SK-N-SH (cell line): ENCODE results near the gene SMIM12. TPM values are rescaled to one million over a fixed set of nuclear protein-coding genes. Genes with fewer than 3 reads are reported as not detected.

ENCODE experiments used
- CTCF ChIA-PET: fragments of 300-600, 350-600 bp; formaldehyde crosslinking; extraction: SDS; loops from one replicate; lab custom pipeline; 2021; lab: Yijun Ruan, JAX
- POLR2A ChIA-PET: fragments of 350-600 bp; sonication (Branson Sonifier 250); formaldehyde crosslinking; extraction: SDS; loops from one replicate; lab custom pipeline; 2020; ENCODE audit warnings: antibody characterized with exemption, inconsistent platforms; lab: Yijun Ruan, JAX
- DNase-seq: peaks from one replicate; pipeline ENCODE4 v3.0.0; 2012
- H2AFZ ChIP-seq: fragments of 200-600 bp; sonication (generic); 2 replicates; pipeline ENCODE4 v1.8.1; 2016; ENCODE audit warnings: antibody characterized with exemption, mild to moderate bottlenecking, low read depth
- H3F3A ChIP-seq: fragments of 200-600 bp; sonication (generic); replicated peaks from 2 replicates; pipeline ENCODE3; 2016; ENCODE audit warnings: antibody characterized with exemption, mild to moderate bottlenecking; ENCODE audit not compliant: insufficient read depth
- H3K27ac ChIP-seq, 2 experiments: fragments of 200-500 bp in 1 of 2; fragments of 200-600 bp in 1 of 2; sonication (Bioruptor generic) in 1 of 2; sonication (generic), shearing (Covaris generic) in 1 of 2; 2 replicates each; pipeline versions ENCODE4 v1.5.1 to v1.6.1; 2014 to 2016; ENCODE audit warnings: low read depth in 2 of 2, inconsistent platforms in 1 of 2, low read length in 1 of 2, mild to moderate bottlenecking in 1 of 2, mixed read lengths in 1 of 2
- H3K27me3 ChIP-seq: fragments of 200-600 bp; sonication (generic), shearing (Covaris generic); 2 replicates; pipeline ENCODE4 v1.6.1; 2016; ENCODE audit warnings: mixed run types; ENCODE audit not compliant: insufficient read depth
- H3K36me3 ChIP-seq, 2 experiments: fragments of 200-500 bp in 1 of 2; fragments of 200-600 bp in 1 of 2; sonication (Bioruptor generic) in 1 of 2; sonication (generic) in 1 of 2; replicated peaks in 1 of 2; 2 replicates each; pipeline versions ENCODE3 to v1.5.1; 2014 to 2016; ENCODE audit warnings: low read length in 1 of 2, mild to moderate bottlenecking in 1 of 2; ENCODE audit not compliant: insufficient read depth in 2 of 2, control insufficient read depth in 1 of 2
- H3K4me1 ChIP-seq, 2 experiments: fragments of 200-500 bp in 1 of 2; fragments of 200-600 bp in 1 of 2; sonication (Bioruptor generic) in 1 of 2; sonication (generic), shearing (Covaris generic) in 1 of 2; 2 replicates each; pipeline versions ENCODE4 v1.5.1 to v1.6.1; 2014 to 2016; ENCODE audit warnings: low read depth in 1 of 2, low read length in 1 of 2, mixed run types in 1 of 2; ENCODE audit not compliant: insufficient read depth in 2 of 2, control insufficient read depth in 1 of 2
- H3K4me2 ChIP-seq: fragments of 200-600 bp; sonication (generic), shearing (Covaris generic); 2 replicates; pipeline ENCODE4 v1.6.1; 2017; ENCODE audit warnings: mixed run types
- H3K4me3 ChIP-seq, 2 experiments: fragments of 200-500 bp in 1 of 2; fragments of 200-600 bp in 1 of 2; sonication (Bioruptor generic) in 1 of 2; sonication (generic), shearing (Covaris generic) in 1 of 2; 2 replicates each; pipeline versions ENCODE4 v1.5.1 to v1.8.1; 2014 to 2016; ENCODE audit warnings: low read depth in 2 of 2, inconsistent platforms in 1 of 2, low read length in 1 of 2, mild to moderate bottlenecking in 1 of 2, mixed read lengths in 1 of 2, moderate library complexity in 1 of 2
- H3K79me2 ChIP-seq: fragments of 200-600 bp; sonication (generic); 2 replicates; pipeline ENCODE4 v1.8.1; 2017; ENCODE audit warnings: mild to moderate bottlenecking; ENCODE audit not compliant: insufficient read depth
- H3K9ac ChIP-seq: fragments of 200-600 bp; sonication (generic); 2 replicates; pipeline ENCODE4 v1.6.1; 2017; ENCODE audit warnings: mixed run types
- H3K9me2 ChIP-seq: fragments of 200-600 bp; sonication (generic); 2 replicates; pipeline ENCODE4 v1.6.1; 2017; ENCODE audit warnings: mixed run types
- H3K9me3 ChIP-seq: fragments of 200-600 bp; sonication (generic); 2 replicates; pipeline ENCODE4 v1.6.1; 2017; ENCODE audit warnings: mixed run types, mild to moderate bottlenecking, moderate library complexity
- H4K20me1 ChIP-seq: fragments of 200-600 bp; sonication (generic); 2 replicates; pipeline ENCODE4 v1.6.1; 2017; ENCODE audit warnings: mild to moderate bottlenecking, mixed run types; ENCODE audit not compliant: insufficient read depth
- CTCF ChIP-seq: fragments of 200-600 bp; sonication (generic); IDR thresholded peaks from 2 replicates; pipeline ENCODE4 v1.6.1; 2017; ENCODE audit warnings: antibody characterized with exemption, mild to moderate bottlenecking, moderate library complexity
- ELF1 ChIP-seq: IDR thresholded peaks from 2 replicates; pipeline ENCODE4 v1.4.0; 2012
- FOSL2 ChIP-seq: IDR thresholded peaks from 2 replicates; pipeline ENCODE4 v1.4.0; 2012; ENCODE audit warnings: low read depth, mild to moderate bottlenecking, moderate library complexity, borderline replicate concordance
- FOXM1 ChIP-seq: IDR thresholded peaks from 2 replicates; pipeline ENCODE4 v1.4.0; 2012; ENCODE audit warnings: low read depth, mild to moderate bottlenecking
- GABPA ChIP-seq: IDR thresholded peaks from 2 replicates; pipeline ENCODE4 v1.4.0; 2012; ENCODE audit warnings: low read depth, mild to moderate bottlenecking
- MAX ChIP-seq: IDR thresholded peaks from 2 replicates; pipeline ENCODE4 v1.4.0; 2012; ENCODE audit warnings: low read depth
- MEF2A ChIP-seq: IDR thresholded peaks from 2 replicates; pipeline ENCODE4 v1.4.0; 2012; ENCODE audit warnings: low read depth, borderline replicate concordance
- MXI1 ChIP-seq: IDR thresholded peaks from 2 replicates; pipeline ENCODE4 v1.6.1; 2012; ENCODE audit warnings: mild to moderate bottlenecking, low read depth, low read length, improper control_type of control experiment
- NFIC ChIP-seq: IDR thresholded peaks from 2 replicates; pipeline ENCODE4 v1.4.0; 2012; ENCODE audit warnings: borderline replicate concordance
- NRF1 ChIP-seq: IDR thresholded peaks from 2 replicates; pipeline ENCODE4 v1.6.1; 2012; ENCODE audit warnings: low read depth, mild to moderate bottlenecking, low read length
- RAD21 ChIP-seq: IDR thresholded peaks from 2 replicates; pipeline ENCODE4 v1.6.1; 2012; ENCODE audit warnings: mild to moderate bottlenecking, low read length
- RCOR1 ChIP-seq: fragments of 150-350 bp; IDR thresholded peaks from 2 replicates; pipeline ENCODE4 v1.6.1; 2017; ENCODE audit warnings: antibody characterized with exemption, low read length
- RXRA ChIP-seq: IDR thresholded peaks from 2 replicates; pipeline ENCODE4 v1.4.0; 2012; ENCODE audit warnings: low read depth, mild to moderate bottlenecking, borderline replicate concordance
- SIN3A ChIP-seq: IDR thresholded peaks from 2 replicates; pipeline ENCODE4 v1.6.1; 2012; ENCODE audit warnings: low read depth, mild to moderate bottlenecking, low read length, moderate library complexity, borderline replicate concordance
- USF1 ChIP-seq: IDR thresholded peaks from 2 replicates; pipeline ENCODE4 v1.4.0; 2012; ENCODE audit warnings: low read depth, borderline replicate concordance
- WGBS: methylation state at CpG from one replicate; pipeline ENCODE4 v1.1.6; 2017; ENCODE audit warnings: low lambda C conversion rate; 5-methylcytosine and 5-hydroxymethylcytosine counted together
- polyA plus RNA-seq, 3 experiments: library from polyadenylated mRNA; depleted of rRNA; stranded (reverse); fragments of >200 nt; gene quantifications; 2 replicates each; pipeline ENCODE4 v1.2.3, GENCODE V29; 2012

SMIM12 gene
- polyA plus RNA-seq, 1 of the 3 experiments (the other 2 are of a cell fraction): 42.3 TPM

- TF ChIP-seq ELF1 (no peak), FOXM1 (no peak), RCOR1 (peak; percentile 86), FOSL2 (no peak), CTCF (no peak), NFIC (no peak), NRF1 (no peak), RXRA (no peak), GABPA (no peak), SIN3A (no peak)
- TF ChIP-seq, all 33 proteins: peak for 7
Measured at GRCh38 chr1:34825455-34826091, 34.0 kb downstream of the SMIM12 start (continued).

GRCh38 chr1:34824817-34825454 is 34.6 kb downstream of the SMIM12 start:
- H3K9ac ChIP-seq: no peak overlapping the region
- ChIA-PET CTCF (interaction anchor here (1.1 to 6.4 kb wide), 2 partner anchors 28 to 39 kb away, joined by 3 to 52 read pairs; no protein-coding TSS in a partner anchor), POLR2A (no interaction called here)
- no peaks in the 10 kb centered on the region for H3K79me2 ChIP-seq
- H3K4me1 ChIP-seq: peaks cover 0 to 33% of the 10 kb centered on the region in 2 experiments; a peak in 2 of 4 replicates
- TF ChIP-seq USF1: no peak
- TF ChIP-seq MEF2A: no peak
- TF ChIP-seq MXI1: no peak
- no peak for TF ChIP-seq SIN3A
- TF ChIP-seq RAD21: no peak
- TF ChIP-seq MAX: no peak
- no peaks in the 10 kb centered on the region for H3K9me2 ChIP-seq
- H4K20me1 ChIP-seq: no peaks in the 10 kb centered on the region
- H3K27ac ChIP-seq: peak overlapping the region in 1 of 2 experiments; percentile 95; a peak in 2 of 4 replicates
- H2AFZ ChIP-seq: no peak overlapping the region
- peak; percentile 28 for DNase-seq
- H3K27me3 ChIP-seq: no peaks in the 10 kb centered on the region
- no peak overlapping the region; a peak in 1 of 4 replicates for H3K4me3 ChIP-seq
- no peak overlapping the region for H3K4me2 ChIP-seq
- WGBS: 90% methylated on average over 3 of the region's 3 CpGs
- H3K9me3 ChIP-seq: no peaks in the 10 kb centered on the region
- H3F3A ChIP-seq: no peaks in the 10 kb centered on the region
- H3K36me3 ChIP-seq: no peaks in the 10 kb centered on the region
